Fibroblast of the aortic adventitia (primary cell): ENCODE results near the gene ADIPOR2. TPM values are rescaled to one million over a fixed set of nuclear protein-coding genes. Genes with fewer than 3 reads are reported as not detected.
A peak's percentile ranks its signal among the peaks of the same experiment; 100 is the strongest.

Experiments
- DNase-seq: peaks from one replicate; pipeline ENCODE4 v3.0.0-alpha.2; 2010; ENCODE audit warnings: low read depth
- H3K4me3 ChIP-seq: 2 replicates; pipeline ENCODE4 v1.5.1; 2011; ENCODE audit warnings: low read depth, mild to moderate bottlenecking, control low read depth, low read length, moderate library complexity
- total RNA-seq: library from RNA; depleted of rRNA; stranded (reverse); fragments of >200 nt; gene quantifications from 2 replicates; pipeline ENCODE4 v1.2.3, GENCODE V29; 2012; ENCODE audit warnings: low replicate concordance
- TF ChIP-seq, protein P1 (sequence below): IDR thresholded peaks from 2 replicates; pipeline ENCODE4 v1.5.1; 2011; ENCODE audit warnings: mild to moderate bottlenecking, low read length, control low read depth, inconsistent platforms; ENCODE audit not compliant: insufficient read depth

The ADIPOR2 gene, protein sequence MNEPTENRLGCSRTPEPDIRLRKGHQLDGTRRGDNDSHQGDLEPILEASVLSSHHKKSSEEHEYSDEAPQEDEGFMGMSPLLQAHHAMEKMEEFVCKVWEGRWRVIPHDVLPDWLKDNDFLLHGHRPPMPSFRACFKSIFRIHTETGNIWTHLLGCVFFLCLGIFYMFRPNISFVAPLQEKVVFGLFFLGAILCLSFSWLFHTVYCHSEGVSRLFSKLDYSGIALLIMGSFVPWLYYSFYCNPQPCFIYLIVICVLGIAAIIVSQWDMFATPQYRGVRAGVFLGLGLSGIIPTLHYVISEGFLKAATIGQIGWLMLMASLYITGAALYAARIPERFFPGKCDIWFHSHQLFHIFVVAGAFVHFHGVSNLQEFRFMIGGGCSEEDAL
- 12.4 and 26.0 TPM in 2 replicates for total RNA-seq

DNA sequence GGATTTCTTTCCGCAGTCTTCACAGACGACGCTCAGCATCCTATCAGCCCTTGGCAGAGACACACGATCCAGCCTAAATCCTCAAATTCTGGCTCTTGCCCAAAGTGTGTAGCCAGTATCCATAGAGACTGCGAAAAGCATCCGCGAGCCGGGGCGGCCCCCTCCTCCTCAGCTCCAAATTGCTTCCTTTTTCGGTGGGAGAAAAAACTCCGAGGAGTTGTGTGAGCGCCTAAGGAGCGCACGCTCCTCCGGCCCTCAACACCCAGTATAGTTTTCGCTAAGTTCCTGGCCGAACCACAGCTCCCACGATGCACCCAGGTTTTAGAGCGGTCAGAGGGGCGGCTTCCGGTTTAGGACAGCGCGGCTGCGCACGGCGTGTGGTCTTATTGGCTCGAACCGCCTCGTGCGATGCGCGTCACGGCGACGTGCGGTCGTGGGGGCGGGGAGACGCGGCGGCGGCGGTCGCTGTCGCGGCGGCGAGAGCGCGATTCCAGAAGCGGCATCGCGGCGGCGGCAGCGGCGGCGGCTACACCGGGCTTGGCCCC lies at the start of gene ADIPOR2:
Gene ADIPOR2 (plus strand): TSS at position 493 of the 545 bp plus-strand sequence. CDS start 63,274 bp downstream, outside the sequence.
- peak within 1 kb of the TSS; percentile 86 for H3K4me3 ChIP-seq
- TF ChIP-seq, protein P1, sequence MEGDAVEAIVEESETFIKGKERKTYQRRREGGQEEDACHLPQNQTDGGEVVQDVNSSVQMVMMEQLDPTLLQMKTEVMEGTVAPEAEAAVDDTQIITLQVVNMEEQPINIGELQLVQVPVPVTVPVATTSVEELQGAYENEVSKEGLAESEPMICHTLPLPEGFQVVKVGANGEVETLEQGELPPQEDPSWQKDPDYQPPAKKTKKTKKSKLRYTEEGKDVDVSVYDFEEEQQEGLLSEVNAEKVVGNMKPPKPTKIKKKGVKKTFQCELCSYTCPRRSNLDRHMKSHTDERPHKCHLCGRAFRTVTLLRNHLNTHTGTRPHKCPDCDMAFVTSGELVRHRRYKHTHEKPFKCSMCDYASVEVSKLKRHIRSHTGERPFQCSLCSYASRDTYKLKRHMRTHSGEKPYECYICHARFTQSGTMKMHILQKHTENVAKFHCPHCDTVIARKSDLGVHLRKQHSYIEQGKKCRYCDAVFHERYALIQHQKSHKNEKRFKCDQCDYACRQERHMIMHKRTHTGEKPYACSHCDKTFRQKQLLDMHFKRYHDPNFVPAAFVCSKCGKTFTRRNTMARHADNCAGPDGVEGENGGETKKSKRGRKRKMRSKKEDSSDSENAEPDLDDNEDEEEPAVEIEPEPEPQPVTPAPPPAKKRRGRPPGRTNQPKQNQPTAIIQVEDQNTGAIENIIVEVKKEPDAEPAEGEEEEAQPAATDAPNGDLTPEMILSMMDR: no peak
- peak; percentile 96 for DNase-seq

DNA sequence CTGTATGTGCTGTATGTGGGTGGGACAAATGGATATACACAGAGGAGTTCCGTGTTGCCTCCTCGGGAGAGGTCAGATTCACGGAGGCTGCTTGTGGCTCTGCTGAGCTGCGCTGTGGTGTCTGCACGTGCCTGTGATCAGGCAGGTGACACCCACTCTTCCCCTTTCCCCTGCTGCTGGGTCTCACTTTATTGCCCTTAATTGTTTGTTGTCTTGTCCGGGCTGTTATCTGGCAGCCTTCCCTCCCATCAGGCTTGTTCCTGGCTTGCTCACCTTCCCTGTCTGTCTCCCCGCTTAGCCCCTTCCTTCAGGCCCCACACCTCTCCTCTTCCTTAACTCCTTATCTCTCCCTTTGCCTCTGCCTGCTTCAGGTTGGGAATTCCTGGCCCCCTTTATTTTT lies 48.4 kb upstream of the ADIPOR2 start:
- TF ChIP-seq, protein P1: no peak
- DNase-seq: no peak
- no peak overlapping the region for H3K4me3 ChIP-seq

DNA sequence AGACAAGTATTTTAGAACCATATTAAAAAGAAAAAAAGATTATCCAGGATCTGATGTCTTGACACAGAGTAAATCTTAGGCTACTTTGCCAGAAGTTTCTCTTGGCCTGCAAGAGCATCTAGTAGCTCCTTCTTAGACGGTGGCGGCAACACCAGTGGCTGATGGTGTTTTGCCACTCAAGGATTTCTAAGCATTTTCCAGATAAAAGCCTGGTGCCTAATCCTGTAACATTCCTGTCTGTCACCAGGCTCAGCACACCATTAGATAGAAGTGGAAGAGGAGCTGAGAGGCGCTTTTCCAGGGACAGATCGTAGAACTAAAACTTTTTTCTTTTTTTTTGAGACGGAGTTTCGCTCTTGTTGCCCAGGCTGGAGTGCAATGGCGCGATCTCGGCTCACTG lies 47.8 kb upstream of the ADIPOR2 start:
- TF ChIP-seq, protein P1: no peak
- no peak overlapping the region for H3K4me3 ChIP-seq
- DNase-seq: no peak

DNA sequence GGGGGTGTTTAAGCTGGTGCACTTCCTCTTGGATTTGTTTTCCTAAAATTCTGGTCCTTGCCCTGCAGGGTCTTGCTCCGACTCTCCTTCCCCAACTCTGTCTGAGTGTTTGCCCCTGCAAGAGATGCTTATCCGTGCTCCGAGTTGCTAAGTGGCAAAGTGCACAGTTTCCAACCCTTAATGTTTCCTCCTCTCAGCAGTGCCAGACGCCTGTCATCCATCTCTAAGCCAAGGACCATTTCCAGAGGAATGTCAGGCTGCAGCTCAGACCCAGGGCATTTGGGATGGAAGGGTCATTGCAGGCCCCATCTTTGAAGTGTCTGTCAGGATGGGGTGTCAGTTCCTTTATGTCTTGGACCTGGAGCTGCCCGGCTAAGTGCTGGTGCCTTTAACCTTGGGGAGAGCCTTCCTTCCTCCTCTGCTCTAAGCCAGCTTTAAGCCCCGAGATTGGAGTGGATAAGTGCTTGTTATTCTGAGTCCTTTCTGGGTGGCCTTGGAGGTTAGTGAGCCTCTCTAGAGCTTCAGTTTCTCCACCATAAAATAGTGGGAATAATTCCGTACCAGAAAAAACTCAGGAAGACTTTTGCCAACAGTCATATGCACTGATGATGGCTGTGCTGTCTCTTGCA lies 46.9 kb upstream of the ADIPOR2 start:
- no peak for DNase-seq
- H3K4me3 ChIP-seq: no peak overlapping the region
- TF ChIP-seq, protein P1: no peak

DNA sequence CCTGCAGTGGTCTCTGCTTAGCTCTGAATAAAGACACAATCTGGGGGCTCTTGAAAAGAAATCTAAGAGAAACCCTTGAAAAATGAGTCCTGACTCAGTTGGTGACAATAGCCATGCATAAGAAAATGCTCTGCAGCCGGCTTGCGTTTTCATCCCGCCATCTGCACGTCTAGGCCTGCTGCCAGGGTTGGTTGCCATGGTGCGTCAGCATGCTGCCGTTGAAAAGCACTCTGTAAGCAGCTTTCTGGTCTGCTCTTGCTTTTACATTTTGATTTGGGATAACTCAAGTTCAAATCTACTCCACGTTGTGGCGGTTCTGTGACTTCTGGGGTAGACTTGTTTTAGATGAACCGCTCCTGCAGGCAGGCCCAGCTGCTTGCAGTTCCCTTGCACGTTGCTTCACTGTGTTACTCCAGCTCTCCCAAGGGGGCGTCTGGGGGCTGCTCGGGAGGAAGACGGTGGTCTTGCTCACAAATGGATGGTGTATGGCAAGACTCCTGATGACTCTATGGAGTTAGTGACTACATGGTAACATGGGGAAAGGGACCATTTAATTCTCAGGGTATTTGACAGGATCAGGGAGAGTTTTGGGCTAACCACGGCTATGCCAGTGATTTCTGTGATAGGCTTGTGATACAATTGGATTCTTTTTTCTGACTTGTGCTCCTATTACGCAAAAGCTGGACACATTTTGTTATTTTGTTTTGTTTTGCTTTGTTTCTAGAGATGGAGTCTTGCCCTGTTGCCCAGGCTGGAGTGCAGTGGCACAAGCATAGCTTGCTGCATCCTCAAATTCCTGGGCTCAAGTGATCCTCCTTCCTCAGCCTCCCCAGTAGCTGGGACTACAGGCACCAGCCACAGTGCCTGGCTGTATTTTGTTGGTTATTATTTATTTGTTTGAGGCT lies 46.1 kb upstream of the ADIPOR2 start:
- peak; percentile 79 for DNase-seq
- no peak overlapping the region for H3K4me3 ChIP-seq
- TF ChIP-seq, protein P1: no peak

DNA sequence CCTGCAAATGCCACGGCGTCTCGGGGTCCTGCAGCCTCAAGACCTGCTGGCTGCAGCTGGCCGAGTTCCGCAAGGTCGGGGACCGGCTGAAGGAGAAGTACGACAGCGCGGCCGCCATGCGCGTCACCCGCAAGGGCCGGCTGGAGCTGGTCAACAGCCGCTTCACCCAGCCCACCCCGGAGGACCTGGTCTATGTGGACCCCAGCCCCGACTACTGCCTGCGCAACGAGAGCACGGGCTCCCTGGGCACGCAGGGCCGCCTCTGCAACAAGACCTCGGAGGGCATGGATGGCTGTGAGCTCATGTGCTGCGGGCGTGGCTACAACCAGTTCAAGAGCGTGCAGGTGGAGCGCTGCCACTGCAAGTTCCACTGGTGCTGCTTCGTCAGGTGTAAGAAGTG lies 45.1 kb upstream of the ADIPOR2 start:
- TF ChIP-seq, protein P1: no peak
- no peak overlapping the region for H3K4me3 ChIP-seq
- DNase-seq: no peak
